ENCODE results near the gene DOK6. TPM values are rescaled to one million over a fixed set of nuclear protein-coding genes. Genes with fewer than 3 reads are reported as not detected.

The DOK6 gene
- total RNA-seq, 1 donor from 2014 or later = 19.7 TPM

GRCh38 chr18:69897397-69898108, 496.9 kb downstream of the DOK6 start:
- peaks cover 2% of the 10 kb centered on the region for H3K9me3 Mint-ChIP-seq (ENCODE audit: unreplicated experiment)
- DNase-seq = no peak
- no peaks in the 10 kb centered on the region for H3K36me3 Mint-ChIP-seq (ENCODE audit: unreplicated experiment)
- H3K27ac Mint-ChIP-seq (ENCODE audit: unreplicated experiment) = no peak overlapping the region
- no peak for TF ChIP-seq CTCF (IDR thresholded peaks at IDR 0.05; ENCODE audit: partially characterized antibody, unreplicated experiment)
- no peaks in the 10 kb centered on the region for H3K27me3 Mint-ChIP-seq (ENCODE audit: unreplicated experiment)
- H3K4me3 Mint-ChIP-seq (ENCODE audit: unreplicated experiment) = no peak overlapping the region
- H3K4me1 Mint-ChIP-seq (ENCODE audit: low read depth, unreplicated experiment) = no peaks in the 10 kb centered on the region

GRCh38 chr18:69898241-69898861, 497.7 kb downstream of the DOK6 start:
- Mint-ChIP-seq H3K27me3 (ENCODE audit: unreplicated experiment) (no peaks in the 10 kb centered on the region), H3K9me3 (ENCODE audit: unreplicated experiment) (peaks cover 2% of the 10 kb centered on the region), H3K27ac (ENCODE audit: unreplicated experiment) (no peak overlapping the region), H3K4me1 (ENCODE audit: low read depth, unreplicated experiment) (no peaks in the 10 kb centered on the region), H3K36me3 (ENCODE audit: unreplicated experiment) (no peaks in the 10 kb centered on the region), H3K4me3 (ENCODE audit: unreplicated experiment) (no peak overlapping the region)
- DNase-seq = no peak
- no peak for TF ChIP-seq CTCF (IDR thresholded peaks at IDR 0.05; ENCODE audit: partially characterized antibody, unreplicated experiment)
